Uterus (tissue), 2 donors: ENCODE results near the gene LGR6.

Source experiments
- POLR2A ChIP-seq, 2 donors: fragments of 450-650 bp; IDR thresholded peaks; one replicate each; pipeline ENCODE4 v1.6.1; 2016; ENCODE audit warnings: antibody characterized with exemption in 2 of 2, mild to moderate bottlenecking in 1 of 2, moderate library complexity in 1 of 2
- TF ChIP-seq, protein P1 (sequence below), 4 experiments: fragments of 200-600 bp in 2 of 4; fragments of 450-650 bp in 2 of 4; sonication (generic) in 2 of 4; IDR thresholded peaks; one replicate each; pipeline ENCODE4 v1.5.1; 2016 to 2019; ENCODE audit warnings: antibody characterized with exemption in 4 of 4, mild to moderate bottlenecking in 2 of 4, moderate library complexity in 1 of 4

DNA sequence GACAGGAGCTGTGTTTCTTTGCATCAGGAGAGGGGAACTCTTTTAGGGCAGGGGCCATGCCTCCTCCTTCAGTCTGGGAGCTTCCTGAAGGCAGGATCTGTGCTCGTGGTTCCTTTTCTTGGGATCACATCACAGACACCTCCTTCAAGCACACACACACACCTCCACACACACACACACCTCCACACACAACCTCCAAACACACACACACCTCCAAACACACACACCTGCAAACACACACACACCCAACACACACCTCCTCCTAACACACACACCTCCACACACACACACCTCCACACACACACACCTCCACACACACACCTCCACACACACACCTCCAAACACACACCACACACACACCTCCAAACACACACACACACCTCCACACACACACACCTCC lies 10.5 kb downstream of the LGR6 start:
- TF ChIP-seq, protein P1, sequence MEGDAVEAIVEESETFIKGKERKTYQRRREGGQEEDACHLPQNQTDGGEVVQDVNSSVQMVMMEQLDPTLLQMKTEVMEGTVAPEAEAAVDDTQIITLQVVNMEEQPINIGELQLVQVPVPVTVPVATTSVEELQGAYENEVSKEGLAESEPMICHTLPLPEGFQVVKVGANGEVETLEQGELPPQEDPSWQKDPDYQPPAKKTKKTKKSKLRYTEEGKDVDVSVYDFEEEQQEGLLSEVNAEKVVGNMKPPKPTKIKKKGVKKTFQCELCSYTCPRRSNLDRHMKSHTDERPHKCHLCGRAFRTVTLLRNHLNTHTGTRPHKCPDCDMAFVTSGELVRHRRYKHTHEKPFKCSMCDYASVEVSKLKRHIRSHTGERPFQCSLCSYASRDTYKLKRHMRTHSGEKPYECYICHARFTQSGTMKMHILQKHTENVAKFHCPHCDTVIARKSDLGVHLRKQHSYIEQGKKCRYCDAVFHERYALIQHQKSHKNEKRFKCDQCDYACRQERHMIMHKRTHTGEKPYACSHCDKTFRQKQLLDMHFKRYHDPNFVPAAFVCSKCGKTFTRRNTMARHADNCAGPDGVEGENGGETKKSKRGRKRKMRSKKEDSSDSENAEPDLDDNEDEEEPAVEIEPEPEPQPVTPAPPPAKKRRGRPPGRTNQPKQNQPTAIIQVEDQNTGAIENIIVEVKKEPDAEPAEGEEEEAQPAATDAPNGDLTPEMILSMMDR (IDR thresholded peaks at IDR 0.05) = no peak
- no peak for TF ChIP-seq POLR2A (IDR thresholded peaks at IDR 0.05)
